ENCODE measurements around the gene KIF24.
"Not testable (repeated sequence)": the region's sequence is repeated elsewhere in the genome, so short reads cannot be mapped to it uniquely, and the experiment has no call there.

Gene KIF24

DNA sequence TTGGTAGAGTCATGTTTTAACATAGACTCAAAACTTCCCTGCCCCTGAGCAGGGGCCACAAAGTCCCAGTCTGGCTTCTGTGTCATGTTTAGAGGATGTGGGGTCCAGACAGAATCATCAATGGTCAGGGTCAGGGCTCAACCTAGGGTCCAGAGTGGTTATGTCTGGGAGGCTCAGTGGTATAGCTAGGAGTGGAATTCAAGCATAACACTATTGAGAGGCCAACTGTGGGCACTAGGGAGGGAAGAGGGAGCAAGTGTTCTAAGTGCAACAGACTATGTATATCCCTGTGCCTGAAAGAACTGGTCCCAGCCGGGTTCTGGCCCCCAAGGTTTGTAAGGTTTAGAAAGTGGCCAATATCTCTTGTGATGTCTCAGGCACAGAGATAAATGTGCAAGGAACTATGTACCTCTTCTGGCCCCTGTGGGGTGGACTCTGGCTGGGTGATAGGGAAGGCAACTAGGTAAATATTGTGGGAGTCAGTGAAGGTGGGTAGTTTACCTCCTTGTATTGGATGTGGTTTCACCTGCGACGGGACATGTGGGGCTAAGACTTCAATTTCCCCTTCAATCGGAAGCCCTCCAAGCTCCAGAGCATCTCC is 33.6 kb upstream of the KIF24 start:
- no peak for DNase-seq

DNA sequence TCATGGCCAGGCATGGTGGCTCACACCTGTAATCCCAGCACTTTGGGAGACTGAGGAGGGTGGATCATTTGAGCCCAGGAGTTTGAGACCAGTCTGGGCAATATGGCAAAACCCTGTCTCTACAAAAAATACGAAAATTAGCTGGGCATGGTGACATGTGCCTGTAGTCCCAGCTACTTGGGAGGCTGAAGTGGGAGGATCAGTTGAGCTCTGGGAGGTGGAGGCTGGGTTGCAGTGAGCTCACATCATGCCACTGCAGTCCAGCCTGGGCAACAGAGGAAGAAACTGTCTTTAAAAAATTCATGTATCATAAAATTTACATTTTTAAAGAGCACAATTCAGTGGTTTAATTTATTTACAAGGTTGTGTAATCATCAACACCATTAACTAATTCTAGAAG is 23.9 kb upstream of the KIF24 start:
- not testable (repeated sequence) for DNase-seq

DNA sequence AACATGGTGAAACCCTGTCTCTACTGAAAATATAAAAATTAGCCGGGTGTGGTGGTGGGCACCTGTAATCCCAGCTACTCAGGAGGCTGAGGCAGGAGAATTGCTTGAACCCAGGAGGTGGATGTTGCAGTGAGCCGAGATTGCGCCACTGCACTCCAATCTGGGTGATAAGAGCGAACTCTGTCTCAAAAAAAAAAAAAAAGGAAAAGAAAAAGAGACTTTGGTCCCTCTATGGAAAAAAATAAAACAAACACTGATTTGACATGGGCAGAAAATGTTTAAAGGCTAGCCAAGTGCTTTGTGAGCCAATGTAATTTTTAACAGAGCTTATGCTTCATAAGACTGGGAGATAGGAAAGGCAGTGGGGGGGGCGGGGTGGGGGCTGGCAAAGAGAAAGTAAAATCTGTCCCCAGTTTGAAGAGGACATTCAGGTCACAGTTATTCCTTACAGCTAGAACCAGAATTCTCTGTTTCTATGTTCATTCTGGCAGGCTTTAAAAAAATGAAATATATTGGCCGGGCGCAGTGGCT is 23.1 kb upstream of the KIF24 start:
- not testable (repeated sequence) for DNase-seq

DNA sequence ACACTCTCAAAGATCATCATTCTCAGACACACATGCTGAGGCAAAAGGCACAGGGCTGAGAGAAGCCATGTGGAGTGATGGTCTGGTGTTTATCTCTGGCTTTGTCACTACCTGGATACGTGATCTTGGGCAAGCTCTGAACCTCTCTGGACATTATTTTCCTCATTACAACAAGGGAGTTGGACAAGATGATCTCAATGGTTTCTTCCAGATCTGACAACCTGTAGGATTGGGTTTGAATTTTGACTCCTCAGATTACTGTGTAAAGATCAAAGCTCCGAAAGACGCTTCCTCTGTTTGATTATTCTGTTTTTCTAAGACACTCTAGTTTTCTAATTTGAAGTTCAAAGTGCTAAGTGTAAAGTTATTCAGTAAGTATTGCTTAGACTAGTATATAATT is 20.3 kb upstream of the KIF24 start:
- no peak for DNase-seq

DNA sequence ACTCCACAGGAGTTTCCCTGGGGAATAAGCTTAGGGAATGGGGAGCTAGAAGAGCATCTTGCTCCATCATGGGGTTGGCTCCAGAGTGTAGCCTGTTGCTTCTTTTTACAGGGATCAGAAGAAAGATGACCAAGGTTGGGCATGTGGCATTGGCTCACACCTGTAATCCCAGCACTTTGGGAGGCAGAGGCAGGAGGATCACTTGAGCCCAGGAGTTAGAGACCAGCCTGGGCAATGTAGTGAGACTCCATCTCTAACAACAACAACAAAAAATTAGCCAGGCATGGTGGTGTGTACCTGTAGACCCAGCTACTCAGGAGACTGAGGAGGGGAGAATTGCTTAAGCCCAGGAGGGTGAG is 18.7 kb upstream of the KIF24 start:
- DNase-seq = no peak

DNA sequence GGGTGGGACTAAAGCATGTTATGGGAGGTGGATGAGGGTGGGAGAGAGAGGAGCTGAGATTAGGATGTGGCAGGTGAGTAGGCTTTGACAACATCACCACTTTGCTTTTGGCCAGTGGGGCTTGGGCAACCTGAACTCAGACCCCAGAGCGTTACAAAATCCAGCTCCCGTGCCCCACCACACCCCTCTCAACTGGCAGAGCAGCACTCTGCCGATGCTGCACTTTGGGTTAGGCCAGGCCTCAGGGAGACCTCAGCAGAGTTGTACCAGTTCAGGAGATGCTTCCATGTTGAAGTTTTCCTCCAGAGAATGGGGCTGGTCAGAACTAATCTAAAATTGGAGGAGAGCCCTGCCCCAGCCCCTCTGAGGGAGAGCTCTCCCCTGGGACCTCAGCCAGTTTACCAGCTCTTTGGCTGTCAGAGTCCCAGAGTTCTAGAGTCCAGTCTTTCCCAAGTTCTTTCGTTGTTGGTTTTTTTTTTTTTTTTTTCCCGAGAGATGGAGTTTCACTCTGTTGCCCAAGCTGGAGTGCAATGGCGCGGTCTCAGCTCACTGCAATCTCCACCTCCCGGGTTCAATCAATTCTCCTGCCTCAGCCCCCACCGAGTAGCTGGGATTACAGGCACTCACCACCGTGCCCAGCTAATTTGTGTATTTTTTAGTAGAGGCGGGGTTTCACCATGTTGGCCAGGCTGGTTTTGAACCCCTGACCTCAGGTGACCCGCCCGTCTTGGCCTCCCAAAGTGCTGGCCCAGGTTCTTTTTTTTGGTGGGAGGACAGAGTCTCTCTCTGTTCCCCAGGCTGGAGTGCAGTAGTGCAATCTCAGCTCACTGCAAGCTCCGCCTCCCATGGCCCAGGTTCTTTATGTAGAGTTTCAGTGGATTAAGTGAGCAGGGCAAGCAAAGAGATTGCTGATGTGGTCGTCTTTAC is 18.1 kb upstream of the KIF24 start:
- DNase-seq = no peak

DNA sequence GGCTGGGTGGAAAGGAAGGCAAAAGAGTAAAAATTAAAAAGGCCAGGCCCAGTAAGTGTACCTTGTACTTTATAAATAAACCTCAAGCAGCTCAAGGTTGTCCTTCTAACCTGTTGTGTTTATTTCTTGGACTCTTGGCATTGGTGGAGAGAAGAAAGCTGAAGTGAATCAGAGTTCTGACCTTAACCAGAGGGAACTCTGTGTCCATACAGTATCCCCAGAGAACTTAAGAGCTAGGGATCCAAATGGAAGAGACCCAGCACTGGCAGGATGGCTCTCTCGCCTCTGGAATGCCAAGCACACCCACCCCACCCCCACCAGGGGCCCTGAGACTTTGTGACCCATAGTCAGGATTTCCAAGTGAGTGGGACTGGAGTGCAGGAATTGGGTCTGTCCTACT is 14.5 kb upstream of the KIF24 start:
- no peak for DNase-seq

DNA sequence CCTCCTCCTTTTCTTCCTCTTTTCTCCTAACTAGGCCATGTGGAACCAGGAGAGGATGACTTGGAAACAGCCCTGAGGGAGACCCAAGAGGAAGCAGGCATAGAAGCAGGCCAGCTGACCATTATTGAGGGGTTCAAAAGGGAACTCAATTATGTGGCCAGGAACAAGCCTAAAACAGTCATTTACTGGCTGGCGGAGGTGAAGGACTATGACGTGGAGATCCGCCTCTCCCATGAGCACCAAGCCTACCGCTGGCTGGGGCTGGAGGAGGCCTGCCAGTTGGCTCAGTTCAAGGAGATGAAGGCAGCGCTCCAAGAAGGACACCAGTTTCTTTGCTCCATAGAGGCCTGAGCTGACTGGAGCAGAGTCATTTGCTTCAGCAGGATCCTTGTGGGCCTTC is 14.0 kb upstream of the KIF24 start:
- no peak for DNase-seq

DNA sequence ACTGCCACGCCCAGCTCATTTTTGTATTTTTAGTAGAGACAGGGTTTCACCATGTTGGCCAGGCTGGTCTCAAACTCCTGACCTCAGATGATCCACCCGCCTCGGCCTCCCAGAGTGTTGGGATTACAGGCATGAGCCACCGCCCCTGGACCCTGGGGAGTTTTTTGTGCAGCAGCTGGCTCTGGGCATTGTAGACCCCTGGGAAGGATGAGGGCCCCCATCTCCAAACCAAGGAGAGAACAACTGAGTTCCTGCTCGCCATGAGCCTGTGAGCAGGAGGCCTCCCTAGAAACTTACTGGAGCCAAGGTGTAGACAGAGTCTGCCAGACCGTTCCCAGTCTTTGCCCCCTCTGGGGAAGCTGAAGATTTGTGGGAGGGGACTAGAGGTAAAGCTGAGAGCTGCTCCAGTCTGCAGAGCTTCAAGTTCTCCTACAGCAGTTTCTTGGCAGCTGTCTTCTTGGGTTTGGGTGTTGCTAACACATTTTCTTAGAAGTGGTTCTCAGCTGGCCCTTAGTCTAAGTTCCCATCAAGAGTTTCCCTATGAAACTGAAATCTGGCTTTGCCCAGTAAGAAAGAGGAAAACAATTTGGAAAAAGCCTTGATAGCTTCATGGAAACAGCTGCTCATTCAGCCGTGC is 12.7 kb upstream of the KIF24 start:
- DNase-seq = no peak

DNA sequence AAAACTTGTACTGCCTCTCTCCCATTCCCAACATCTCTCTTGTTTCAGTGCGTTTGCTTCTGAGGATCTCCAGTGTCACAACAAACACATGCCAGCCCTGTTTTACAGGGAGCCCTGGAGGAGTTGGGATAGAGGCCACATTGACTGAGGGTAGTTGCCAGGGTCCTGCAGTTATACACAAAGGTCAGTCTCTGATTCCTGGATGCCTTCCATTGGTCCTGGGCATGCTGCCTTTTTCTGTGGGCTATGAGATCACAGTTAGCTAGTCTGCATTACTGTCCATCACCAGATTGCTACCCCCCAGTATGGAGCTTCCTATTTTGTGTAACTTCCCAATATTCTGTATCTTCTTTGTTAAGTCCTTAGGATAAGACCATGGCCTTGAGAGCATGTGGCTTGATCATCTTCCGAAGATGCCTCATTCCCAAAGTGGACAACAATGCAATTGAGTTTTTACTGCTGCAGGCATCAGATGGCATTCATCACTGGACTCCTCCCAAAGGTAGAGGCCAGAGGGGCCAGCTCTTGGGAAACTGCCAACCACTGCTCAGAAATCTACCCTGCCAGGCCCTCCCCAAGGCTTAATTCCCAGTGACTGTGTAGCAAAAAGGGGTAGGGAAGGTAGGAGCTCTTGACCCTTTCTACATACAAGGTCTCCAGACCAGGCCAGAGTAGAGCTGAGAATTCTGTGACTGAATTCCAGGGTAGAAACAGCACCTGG is 9.8 kb upstream of the KIF24 start:
- DNase-seq = no peak

DNA sequence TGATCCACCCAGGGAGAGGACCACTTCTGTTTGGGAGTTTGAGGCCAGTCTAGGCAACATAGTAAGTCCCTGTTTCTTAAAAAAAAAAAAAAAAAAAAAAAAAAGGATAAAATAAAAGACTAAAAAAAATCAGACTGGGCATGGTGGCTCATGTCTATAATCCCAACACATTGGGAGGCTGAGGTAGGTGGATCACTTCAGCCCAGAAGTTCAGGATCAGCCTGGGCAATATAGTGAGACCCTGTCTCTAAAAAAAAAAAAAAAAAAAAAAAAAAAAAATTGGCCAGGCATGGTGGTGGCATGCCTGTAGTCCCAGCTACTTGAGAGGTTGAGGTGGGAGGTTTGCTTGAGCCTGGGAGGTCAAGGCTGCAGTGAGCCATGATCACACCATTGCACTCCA is 9.0 kb upstream of the KIF24 start:
- not testable (repeated sequence) for DNase-seq

DNA sequence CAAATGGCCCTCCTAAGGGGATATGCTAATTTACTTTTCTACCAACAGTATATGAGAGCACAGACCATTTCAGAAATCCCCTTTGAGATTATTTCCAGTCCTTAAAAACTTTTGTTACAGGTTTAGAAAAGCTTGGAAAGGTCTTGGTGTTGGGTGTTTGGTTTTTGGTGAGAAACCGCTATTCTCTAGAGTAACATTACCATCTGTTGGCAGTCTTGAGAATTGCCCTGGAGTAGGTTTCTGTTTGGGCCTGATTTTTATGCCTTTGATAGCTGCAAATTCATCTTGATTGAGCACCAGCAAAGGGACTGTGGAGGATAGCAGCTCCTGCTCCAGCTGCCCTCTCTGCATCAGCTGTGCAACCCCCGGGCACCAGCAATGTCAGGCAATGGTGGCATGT is 8.3 kb upstream of the KIF24 start:
- no peak for DNase-seq

DNA sequence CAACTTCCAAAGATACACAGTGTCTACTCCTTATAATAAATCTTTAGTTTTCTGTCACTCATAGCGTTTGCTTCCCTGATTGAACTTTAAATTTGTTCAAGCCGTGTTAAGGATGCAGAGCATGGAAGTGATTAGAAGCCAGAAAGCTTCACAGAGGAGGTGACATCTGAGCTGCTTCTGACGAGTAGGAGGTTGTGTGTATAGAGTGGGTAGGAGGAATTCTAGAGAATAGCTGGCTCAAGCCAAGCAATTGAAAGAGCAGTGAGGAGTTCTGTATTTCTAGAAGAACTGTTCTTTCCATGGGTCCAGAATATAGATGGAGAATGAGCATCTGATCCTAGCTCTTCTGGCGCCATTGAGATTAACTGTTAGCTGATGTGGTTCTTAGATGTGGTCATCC is 6.3 kb upstream of the KIF24 start:
- no peak for DNase-seq

DNA sequence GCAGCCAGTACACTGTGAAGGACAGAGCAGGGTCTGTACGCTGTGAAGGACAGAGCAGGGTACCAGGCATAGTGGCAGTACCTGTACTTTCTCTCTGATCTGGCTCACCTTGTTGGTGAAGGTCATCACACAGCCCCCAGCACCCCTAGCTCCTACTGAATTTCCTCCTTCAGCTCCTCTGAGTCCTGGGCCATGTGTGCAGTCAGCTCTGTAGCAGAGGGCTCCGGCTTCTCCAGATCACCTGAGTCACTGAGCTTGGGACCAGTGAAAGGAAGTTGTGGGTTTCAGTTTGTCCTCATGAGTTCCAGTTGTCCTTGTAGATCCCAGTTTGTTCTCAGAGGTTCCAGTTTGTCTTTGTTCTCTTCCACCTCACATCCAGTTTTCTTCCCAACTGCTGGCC is 5.8 kb upstream of the KIF24 start:
- DNase-seq = no peak

DNA sequence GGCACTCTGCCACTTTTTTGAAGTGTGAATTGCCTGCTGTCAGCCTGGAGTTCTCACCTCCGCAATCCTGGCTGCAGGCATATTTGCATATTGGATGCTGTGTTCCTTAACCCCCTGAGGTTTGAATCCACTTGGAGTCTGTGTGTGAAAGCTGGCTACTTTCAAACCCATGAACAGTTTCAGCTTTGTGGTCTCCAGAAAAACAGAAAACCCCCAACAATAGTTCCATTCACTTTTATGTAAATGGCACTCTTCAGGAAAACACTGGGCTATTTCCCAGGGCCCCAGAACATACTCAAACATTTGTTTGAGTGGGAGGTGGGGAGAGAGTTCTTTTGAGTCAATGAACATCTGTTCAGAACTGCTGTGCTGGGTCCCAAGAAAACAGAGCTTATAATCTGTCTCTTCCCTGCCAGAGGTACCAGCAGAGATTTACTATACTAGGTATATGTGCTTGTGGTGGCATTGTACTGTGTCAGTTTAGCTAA is 5.3 kb upstream of the KIF24 start:
- no peak for DNase-seq

DNA sequence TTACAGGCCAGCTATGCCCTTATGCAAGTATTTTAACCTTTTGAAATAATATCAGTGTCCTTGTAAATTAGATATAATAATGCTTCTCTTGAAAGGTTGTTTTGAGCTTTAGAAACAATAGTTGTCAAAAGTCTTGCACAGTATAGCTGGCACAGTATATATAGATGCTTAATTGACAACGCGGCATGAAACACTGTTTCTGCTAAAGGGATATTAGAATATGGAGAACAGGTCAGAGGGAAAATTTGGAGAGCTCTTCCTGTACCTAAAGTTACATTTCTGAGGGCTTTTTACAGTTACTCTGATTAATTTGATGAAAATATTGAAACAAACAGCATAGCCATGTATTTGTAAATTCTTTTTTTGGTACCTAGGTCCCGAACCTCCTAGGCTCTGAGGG is 4.8 kb upstream of the KIF24 start:
- DNase-seq = no peak

DNA sequence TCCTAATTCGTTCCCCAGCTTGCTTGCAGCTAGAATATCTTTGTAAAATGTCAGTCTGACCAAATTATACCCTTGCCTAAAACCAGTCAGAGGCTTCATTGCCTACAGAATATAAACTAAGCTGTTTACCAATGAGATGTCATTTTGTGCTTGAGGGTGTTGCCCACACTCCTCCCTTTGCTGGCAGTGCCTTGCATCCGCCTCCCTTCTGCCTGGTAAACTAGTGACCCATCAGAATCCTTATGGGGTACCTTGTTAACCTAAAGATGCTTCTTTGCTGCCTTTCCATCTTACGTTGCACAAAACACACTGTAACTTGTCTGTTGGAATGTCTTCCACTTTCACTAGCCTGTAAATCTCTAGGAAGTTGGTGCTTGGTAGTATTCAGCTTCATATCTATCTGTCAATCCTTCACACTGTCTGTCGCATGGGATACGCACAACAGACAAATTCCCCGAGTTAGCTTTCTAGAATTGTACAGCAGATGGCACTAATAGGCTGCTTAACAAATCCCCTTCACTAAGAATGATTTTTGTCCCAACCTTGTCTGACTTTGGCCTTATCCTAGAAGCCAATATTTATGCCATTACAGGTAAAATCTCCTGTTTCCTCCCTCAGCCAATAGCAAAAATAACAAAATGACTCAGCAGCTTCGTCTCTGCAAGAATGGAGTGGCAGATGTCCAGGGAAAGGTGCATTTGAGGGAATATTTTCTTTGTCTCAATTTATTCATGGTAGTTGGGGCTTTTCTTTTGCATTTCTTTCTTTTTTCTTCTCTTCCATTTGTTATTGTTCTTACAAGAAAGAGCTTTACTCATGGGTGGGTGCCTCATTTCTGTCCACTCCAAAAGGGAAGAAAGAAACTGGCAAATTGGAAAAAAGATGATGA is 3.3 kb upstream of the KIF24 start:
- peak; percentile 45 for DNase-seq

DNA sequence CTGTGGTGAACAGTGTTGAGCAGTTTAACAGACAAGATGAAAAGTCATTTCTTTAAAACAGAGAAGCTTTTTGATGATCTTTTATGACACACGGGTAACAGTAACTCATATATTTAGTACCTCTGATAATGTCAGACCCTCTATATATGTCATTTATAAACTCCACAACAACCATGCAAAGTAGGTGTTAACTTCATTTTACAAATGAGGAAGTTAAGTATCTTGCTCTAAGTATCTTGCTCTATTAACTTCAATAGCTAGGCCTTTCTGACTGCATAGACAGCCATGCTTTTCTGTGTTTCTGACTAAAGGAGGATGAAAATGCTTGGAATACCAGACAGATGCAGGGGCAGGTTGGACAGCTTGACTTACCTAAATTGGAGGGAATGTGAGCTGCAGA is 2.1 kb upstream of the KIF24 start:
- no peak for DNase-seq

DNA sequence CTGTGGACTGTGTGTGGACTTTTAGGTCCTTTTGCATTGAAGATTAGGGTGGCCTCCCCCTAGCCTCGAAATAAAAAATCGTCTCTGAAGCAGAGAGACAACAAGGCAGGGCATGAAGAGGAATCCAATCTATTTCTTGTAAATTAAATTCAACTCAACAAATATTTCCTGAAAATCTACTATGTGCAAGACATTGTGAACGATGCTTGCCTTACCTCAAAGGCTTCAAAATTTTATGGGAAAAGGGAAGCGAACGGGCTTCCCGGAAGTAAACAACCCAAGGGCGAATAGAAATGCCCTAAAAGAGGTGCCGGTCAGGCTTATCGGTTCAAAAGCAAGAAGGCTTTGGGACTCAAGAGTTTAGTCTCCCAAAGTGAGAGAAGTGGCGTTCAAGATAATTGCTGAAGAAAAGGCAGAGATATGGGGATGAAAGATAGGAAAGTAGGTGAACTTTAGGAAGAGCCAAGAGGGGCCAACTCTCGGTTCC is 525 bp downstream of the KIF24 start:
- DNase-seq = peak; percentile 88

DNA sequence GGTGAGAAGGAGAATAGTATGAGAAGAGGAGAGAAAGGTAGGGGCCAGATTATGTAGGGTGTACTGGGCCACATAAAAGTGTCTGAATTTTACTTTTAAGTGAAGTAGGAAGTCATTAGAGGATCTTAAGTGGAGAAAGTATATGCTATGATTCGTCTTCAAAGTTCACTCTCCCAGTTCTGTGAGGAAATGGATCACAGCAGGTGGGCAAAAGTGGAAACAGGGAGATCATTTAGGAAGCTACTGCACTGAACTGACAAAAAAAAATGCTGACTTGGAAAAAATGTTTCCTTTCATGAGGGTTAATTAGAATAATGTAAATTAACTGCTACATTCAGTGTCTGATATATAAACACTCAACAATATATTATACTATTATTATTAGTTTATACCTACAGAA is 2.4 kb downstream of the KIF24 start:
- DNase-seq = no peak

DNA sequence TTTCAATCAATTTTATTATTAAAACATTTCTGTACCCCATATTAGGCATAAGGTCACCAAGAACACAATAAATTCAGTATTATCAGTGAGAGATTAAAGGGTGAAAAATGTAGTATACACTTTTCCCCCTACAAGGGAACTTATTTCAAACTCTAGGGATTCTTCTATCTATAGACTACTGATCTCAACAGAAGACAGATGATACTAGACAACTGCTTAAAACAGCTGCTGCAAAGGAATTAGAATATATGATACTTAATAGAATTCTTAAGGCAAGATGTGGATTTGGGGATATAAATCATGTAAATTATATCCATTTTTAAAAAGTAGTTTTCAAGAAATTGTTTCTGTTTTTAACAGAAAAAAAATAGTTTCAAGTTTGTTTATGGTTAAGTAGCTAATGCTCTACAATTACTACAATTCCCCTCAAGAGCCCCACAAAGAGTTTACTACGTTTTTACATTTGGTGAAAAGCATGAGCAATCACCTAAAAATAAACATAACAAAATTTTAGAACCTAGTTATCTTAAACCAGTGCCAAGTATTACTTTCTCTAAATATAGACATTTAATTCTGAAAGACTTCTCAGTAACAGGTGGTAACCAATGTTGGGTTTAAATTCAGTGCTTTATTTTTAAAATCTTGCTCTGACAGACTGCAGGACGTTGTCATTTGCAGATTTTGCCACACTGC is 6.0 kb downstream of the KIF24 start:
- DNase-seq = no peak
